ENCODE measurements around the gene UPK1A. TPM values are rescaled to one million over a fixed set of nuclear protein-coding genes. Genes with fewer than 3 reads are reported as not detected.
"Not testable (repeated sequence)": the region's sequence is repeated elsewhere in the genome, so short reads cannot be mapped to it uniquely, and the experiment has no call there.

The UPK1A gene
- total RNA-seq, 2 donors from 2014 or later = not detected

GRCh38 chr19:35643255-35644205 lies 22.8 kb upstream of the UPK1A start:
- ATAC-seq (peak; percentile 61 to 74), DNase-seq (peak; percentile 83)
- intact Hi-C loops (cut with DNase I) = no loop called here

- intact Hi-C loops (cut with DNase I) = no loop called here
- ATAC-seq (peak; percentile 89 to 93), DNase-seq (peak; percentile 97)
Measured at GRCh38 chr19:35644206-35644986, 21.9 kb upstream of the UPK1A start.

GRCh38 chr19:35644987-35645679 lies 21.2 kb upstream of the UPK1A start:
- intact Hi-C loops (cut with DNase I) = no loop called here
- peak; percentile 92 for DNase-seq
- ATAC-seq = peak; percentile 46 to 53

GRCh38 chr19:35645680-35646511 lies 20.4 kb upstream of the UPK1A start:
- intact Hi-C loops (cut with DNase I) = no loop called here
- no peak for DNase-seq

GRCh38 chr19:35648017-35648961 lies 18.0 kb upstream of the UPK1A start, which contains the start of gene COX6B1:
COX6B1 (plus strand) TSS chr19:35648323; CDS start chr19:35651244, 2,921 bp downstream.
- DNase-seq (peak; percentile 94), ATAC-seq (peak; percentile 77 to 79)
- intact Hi-C loops (cut with DNase I) = no loop called here

More at GRCh38 chr19:35645680-35646511, 20.4 kb upstream of the UPK1A start:
- no peak for ATAC-seq

GRCh38 chr19:35650581-35650980 lies 15.7 kb upstream of the UPK1A start:
- intact Hi-C loops (cut with DNase I) = no loop called here
- ATAC-seq = no peak
- DNase-seq = no peak

- intact Hi-C loops (cut with DNase I); DNase-seq; ATAC-seq: not testable (repeated sequence)
Measured at GRCh38 chr19:35654828-35655227, 11.5 kb upstream of the UPK1A start.

- DNase-seq (no peak), ATAC-seq (no peak)
- intact Hi-C loops (cut with DNase I) = no loop called here
Measured at GRCh38 chr19:35655600-35655999, 10.7 kb upstream of the UPK1A start.

GRCh38 chr19:35656700-35657099 lies 9.6 kb upstream of the UPK1A start:
- DNase-seq = no peak
- intact Hi-C loops (cut with DNase I) = no loop called here
- ATAC-seq = no peak

GRCh38 chr19:35657904-35658700 lies 8.2 kb upstream of the UPK1A start:
- DNase-seq (no peak), ATAC-seq (no peak)
- intact Hi-C loops (cut with DNase I) = no loop called here

- DNase-seq = no peak
- intact Hi-C loops (cut with DNase I) = no loop called here
- ATAC-seq = no peak
Measured at GRCh38 chr19:35661995-35662340, 4.3 kb upstream of the UPK1A start.

GRCh38 chr19:35663981-35664380 lies 2.3 kb upstream of the UPK1A start:
- ATAC-seq (no peak), DNase-seq (no peak)
- intact Hi-C loops (cut with DNase I) = no loop called here

GRCh38 chr19:35665157-35665556 lies 1.2 kb upstream of the UPK1A start:
- intact Hi-C loops (cut with DNase I) = no loop called here
- no peak for DNase-seq
- ATAC-seq = no peak

- no peak for ATAC-seq
- DNase-seq = no peak
- intact Hi-C loops (cut with DNase I) = no loop called here
Measured at GRCh38 chr19:35665604-35666003, 713 bp upstream of the UPK1A start.

- intact Hi-C loops (cut with DNase I) = no loop called here
- DNase-seq (no peak), ATAC-seq (no peak)
Measured at GRCh38 chr19:35669566-35669965, 3.2 kb downstream of the UPK1A start.

GRCh38 chr19:35669974-35670373 lies 3.7 kb downstream of the UPK1A start:
- intact Hi-C loops (cut with DNase I) = no loop called here
- ATAC-seq (no peak), DNase-seq (no peak)

GRCh38 chr19:35670686-35671085 lies 4.4 kb downstream of the UPK1A start:
- DNase-seq (no peak), ATAC-seq (no peak)
- intact Hi-C loops (cut with DNase I) = no loop called here

All from left cardiac atrium (tissue), 4 donors.